CD4-positive, alpha-beta T cell treated with Interleukin-1 beta for 1 hour (primary cell): ENCODE data around the gene BABAM2.
"Not testable (repeated sequence)": the region's sequence is repeated elsewhere in the genome, so short reads cannot be mapped to it uniquely, and the experiment has no call there.

ENCODE experiments used
- DNase-seq, 2 donors: peaks; one replicate each; pipeline ENCODE4 v3.0.0-alpha.2; 2020 to 2022

BABAM2 gene

GRCh38 chr2:28085201-28085600 is 194.7 kb downstream of the BABAM2 start:
- no peak for DNase-seq

GRCh38 chr2:28086611-28087010 is 196.1 kb downstream of the BABAM2 start:
- DNase-seq: no peak

- no peak for DNase-seq
Measured at GRCh38 chr2:28088970-28089369, 198.4 kb downstream of the BABAM2 start.

GRCh38 chr2:28089486-28089885 is 199.0 kb downstream of the BABAM2 start:
- DNase-seq: no peak

- DNase-seq: no peak
Measured at GRCh38 chr2:28093308-28093707, 202.8 kb downstream of the BABAM2 start.

GRCh38 chr2:28093768-28094167 is 203.2 kb downstream of the BABAM2 start:
- DNase-seq: no peak

GRCh38 chr2:28094739-28095138 is 204.2 kb downstream of the BABAM2 start:
- DNase-seq: no peak

GRCh38 chr2:28095622-28096021 is 205.1 kb downstream of the BABAM2 start:
- DNase-seq: no peak

GRCh38 chr2:28096421-28096820 is 205.9 kb downstream of the BABAM2 start:
- no peak for DNase-seq

- DNase-seq: no peak
Measured at GRCh38 chr2:28098501-28099225, 208.1 kb downstream of the BABAM2 start.

- no peak for DNase-seq
Measured at GRCh38 chr2:28101123-28101522, 210.6 kb downstream of the BABAM2 start.

GRCh38 chr2:28101892-28102291 is 211.4 kb downstream of the BABAM2 start:
- DNase-seq: no peak

GRCh38 chr2:28102455-28102874 is 211.9 kb downstream of the BABAM2 start:
- no peak for DNase-seq

GRCh38 chr2:28103611-28104010 is 213.1 kb downstream of the BABAM2 start:
- no peak for DNase-seq

GRCh38 chr2:28108143-28108542 is 217.6 kb downstream of the BABAM2 start:
- no peak for DNase-seq

- DNase-seq: not testable (repeated sequence)
Measured at GRCh38 chr2:28113771-28114170, 223.2 kb downstream of the BABAM2 start.

- DNase-seq: no peak
Measured at GRCh38 chr2:28117104-28117596, 226.6 kb downstream of the BABAM2 start.

- no peak for DNase-seq
Measured at GRCh38 chr2:28119631-28120030, 229.1 kb downstream of the BABAM2 start.

GRCh38 chr2:28128281-28128950 is 237.9 kb downstream of the BABAM2 start:
- no peak for DNase-seq

- DNase-seq: no peak
Measured at GRCh38 chr2:28129955-28130695, 239.6 kb downstream of the BABAM2 start.

GRCh38 chr2:28133778-28134177 is 243.2 kb downstream of the BABAM2 start:
- no peak for DNase-seq

- no peak for DNase-seq
Measured at GRCh38 chr2:28134262-28134812, 243.8 kb downstream of the BABAM2 start.

GRCh38 chr2:28134857-28135256 is 244.3 kb downstream of the BABAM2 start:
- no peak for DNase-seq
